Uterus (tissue), 2 donors: ENCODE measurements around the gene ALKBH8.

Experiments used
- CTCF ChIP-seq, 4 experiments: fragments of 200-600 bp in 2 of 4; fragments of 450-650 bp in 2 of 4; sonication (generic) in 2 of 4; IDR thresholded peaks; one replicate each; pipeline ENCODE4 v1.5.1; 2016 to 2019; ENCODE audit warnings: antibody characterized with exemption in 4 of 4, mild to moderate bottlenecking in 2 of 4, moderate library complexity in 1 of 4
- POLR2A ChIP-seq, 2 donors: fragments of 450-650 bp; IDR thresholded peaks; one replicate each; pipeline ENCODE4 v1.6.1; 2016; ENCODE audit warnings: antibody characterized with exemption in 2 of 2, mild to moderate bottlenecking in 1 of 2, moderate library complexity in 1 of 2

GRCh38 chr11:107564877-107565218 is 687 bp downstream of the ALKBH8 start:
- no peak for TF ChIP-seq CTCF (IDR thresholded peaks at IDR 0.05)
- no peak for TF ChIP-seq POLR2A (IDR thresholded peaks at IDR 0.05)
